Keratinocyte (primary cell): ENCODE measurements around the gene SLC39A11. TPM values are rescaled to one million over a fixed set of nuclear protein-coding genes. Genes with fewer than 3 reads are reported as not detected.
"Not testable (repeated sequence)": the region's sequence is repeated elsewhere in the genome, so short reads cannot be mapped to it uniquely, and the experiment has no call there.

Source experiments
- DNase-seq: peaks from one replicate; pipeline ENCODE4 v3.0.0-alpha.2; 2011; ENCODE audit warnings: low read depth, missing footprints, low spot score
- FAIRE-seq: peaks from 2 replicates; lab custom pipeline; 2011; peaks lifted over from hg19 to GRCh38; lab: Jason Lieb, UNC
- H2AFZ ChIP-seq: 2 replicates; pipeline ENCODE4 v1.6.0; 2012; ENCODE audit warnings: low read length, control low read depth, inconsistent platforms; ENCODE audit not compliant: control insufficient read depth
- H3K27ac ChIP-seq: 2 replicates; pipeline ENCODE4 v1.5.1; 2011; ENCODE audit warnings: low read length; ENCODE audit not compliant: control insufficient read depth, insufficient read depth
- H3K27me3 ChIP-seq: 3 replicates; pipeline ENCODE4 v1.6.0; 2011; ENCODE audit warnings: low read length; ENCODE audit not compliant: control insufficient read depth, insufficient read depth; ENCODE audit errors: extremely low read depth
- H3K36me3 ChIP-seq, 2 experiments: 2 replicates in 1 of 2; 3 replicates in 1 of 2; pipeline ENCODE4 v1.5.1; 2011; ENCODE audit warnings: low read length in 2 of 2, mild to moderate bottlenecking in 1 of 2; ENCODE audit not compliant: control insufficient read depth in 2 of 2, insufficient read depth in 2 of 2; ENCODE audit errors: extremely low read depth in 1 of 2
- H3K4me1 ChIP-seq: 3 replicates; pipeline ENCODE4 v1.5.1; 2011; ENCODE audit warnings: low read length; ENCODE audit not compliant: control insufficient read depth, insufficient read depth; ENCODE audit errors: extremely low read depth
- H3K4me2 ChIP-seq: 3 replicates; pipeline ENCODE4 v1.6.0; 2011; ENCODE audit warnings: low read depth, low read length; ENCODE audit not compliant: control insufficient read depth, insufficient read depth; ENCODE audit errors: extremely low read depth
- H3K4me3 ChIP-seq, 3 experiments: fragments of 200-600 bp in 1 of 3; sonication (generic) in 1 of 3; 2 replicates in 2 of 3; 3 replicates in 1 of 3; pipeline ENCODE4 v1.5.1; 2011 to 2016; ENCODE audit warnings: low read length in 3 of 3, mild to moderate bottlenecking in 3 of 3, control low read depth in 2 of 3, inconsistent platforms in 1 of 3, low read depth in 1 of 3, mixed read lengths in 1 of 3, mixed run types in 1 of 3, moderate library complexity in 1 of 3; ENCODE audit not compliant: control insufficient read depth in 2 of 3, insufficient read depth in 2 of 3; ENCODE audit errors: extremely low read depth in 1 of 3
- H3K79me2 ChIP-seq: 2 replicates; pipeline ENCODE4 v1.6.0; 2012; ENCODE audit warnings: low read length; ENCODE audit not compliant: control insufficient read depth, insufficient read depth
- H3K9ac ChIP-seq: 3 replicates; pipeline ENCODE4 v1.6.0; 2011; ENCODE audit warnings: low read length; ENCODE audit not compliant: control insufficient read depth, insufficient read depth; ENCODE audit errors: extremely low read depth
- H3K9me1 ChIP-seq: 3 replicates; pipeline ENCODE4 v1.6.0; 2011; ENCODE audit warnings: low read length; ENCODE audit not compliant: control insufficient read depth, insufficient read depth; ENCODE audit errors: extremely low read depth
- H3K9me3 ChIP-seq: 2 replicates; pipeline ENCODE4 v1.5.1; 2012; ENCODE audit warnings: low read depth, low read length; ENCODE audit not compliant: control insufficient read depth
- H4K20me1 ChIP-seq: 3 replicates; pipeline ENCODE4 v1.6.0; 2011; ENCODE audit warnings: low read length; ENCODE audit not compliant: control insufficient read depth, insufficient read depth; ENCODE audit errors: extremely low read depth
- CTCF ChIP-seq, 3 experiments: IDR thresholded peaks in 1 of 3; conservative IDR thresholded peaks in 1 of 3; optimal IDR thresholded peaks in 1 of 3; 2 replicates in 2 of 3; 3 replicates in 1 of 3; pipeline versions ENCODE3 to v1.5.1; 2011; ENCODE audit warnings: low read length in 3 of 3, mild to moderate bottlenecking in 3 of 3, moderate library complexity in 2 of 3, control low read depth in 1 of 3, inconsistent platforms in 1 of 3; ENCODE audit not compliant: insufficient read depth in 2 of 3; ENCODE audit errors: extremely low read depth in 1 of 3
- EZH2 ChIP-seq: IDR thresholded peaks from one replicate; pipeline ENCODE4 v1.6.1; 2012; ENCODE audit warnings: inconsistent platforms, mild to moderate bottlenecking, low read length, moderate library complexity
- dilution Hi-C: fragments of 300-500 bp; cut with MboI; formaldehyde crosslinking; loops from one replicate; pipeline ENCODE4 v1.7.0; 2020; ENCODE audit warnings: low sequenced_read_pairs; ENCODE audit not compliant: extremely low pct_ligation_motif_present
- polyA plus RNA-seq, 5 experiments: library from polyadenylated mRNA; depleted of rRNA in 3 of 5; stranded (reverse) in 3 of 5; stranded (forward) in 1 of 5; unstranded in 1 of 5; fragments of >200 nt; gene quantifications; 1 replicate in 1 of 5; 2 replicates in 3 of 5; 3 replicates in 1 of 5; pipeline versions ENCODE4 v1.2.1 to v1.2.3, GENCODE V29; 2011 to 2012; ENCODE audit warnings: missing spikeins in 2 of 5, low read depth in 1 of 5, low replicate concordance in 1 of 5

SLC39A11 gene
- polyA plus RNA-seq, 1 donor (not counting 4 experiments of a cell fraction or from before 2014, with no cell fraction given): 11.5 TPM

GRCh38 chr17:72782985-72783701, 309.3 kb downstream of the SLC39A11 start:
- Histone ChIP-seq H3K27ac (no peak overlapping the region), H3K79me2 (no peaks in the 10 kb centered on the region), H3K9me3 (no peaks in the 10 kb centered on the region), H3K4me3 (no peak overlapping the region), H3K27me3 (no peaks in the 10 kb centered on the region), H3K9ac (no peak overlapping the region), H2AFZ (no peak overlapping the region), H3K9me1 (no peaks in the 10 kb centered on the region), H3K36me3 (no peaks in the 10 kb centered on the region), H4K20me1 (no peaks in the 10 kb centered on the region), H3K4me1 (peaks cover 4% of the 10 kb centered on the region), H3K4me2 (no peak overlapping the region)
- no peak for TF ChIP-seq CTCF (optimal IDR thresholded peaks at IDR 0.05 in 1 of 3, IDR thresholded peaks at IDR 0.05 in 1 of 3, conservative IDR thresholded peaks at IDR 0.05 in 1 of 3; ENCODE audit: extremely low read depth in 1 of 3, insufficient read depth in 2 of 3, low read length in 3 of 3)
- TF ChIP-seq EZH2: no peak
- FAIRE-seq (no peak), DNase-seq (no peak)
- dilution Hi-C loops: no loop called here

GRCh38 chr17:72782437-72782836, 310.1 kb downstream of the SLC39A11 start:
- H2AFZ ChIP-seq, dilution Hi-C loops, H3K27me3 ChIP-seq, H3K79me2 ChIP-seq, H3K4me1 ChIP-seq, H3K4me2 ChIP-seq, H3K27ac ChIP-seq, FAIRE-seq, H3K36me3 ChIP-seq, H4K20me1 ChIP-seq, H3K9ac ChIP-seq, H3K9me1 ChIP-seq, H3K4me3 ChIP-seq, DNase-seq, H3K9me3 ChIP-seq: not testable (repeated sequence)
